ENCODE data around the gene POLR3GL. TPM values are rescaled to one million over a fixed set of nuclear protein-coding genes. Genes with fewer than 3 reads are reported as not detected.

The POLR3GL gene
- total and polyA plus RNA-seq, 10 of the 15 experiments (the other 5 are each of a cell fraction or from before 2014, with no cell fraction given), result 12.8 to 47.0 (median 26.6) TPM

DNA sequence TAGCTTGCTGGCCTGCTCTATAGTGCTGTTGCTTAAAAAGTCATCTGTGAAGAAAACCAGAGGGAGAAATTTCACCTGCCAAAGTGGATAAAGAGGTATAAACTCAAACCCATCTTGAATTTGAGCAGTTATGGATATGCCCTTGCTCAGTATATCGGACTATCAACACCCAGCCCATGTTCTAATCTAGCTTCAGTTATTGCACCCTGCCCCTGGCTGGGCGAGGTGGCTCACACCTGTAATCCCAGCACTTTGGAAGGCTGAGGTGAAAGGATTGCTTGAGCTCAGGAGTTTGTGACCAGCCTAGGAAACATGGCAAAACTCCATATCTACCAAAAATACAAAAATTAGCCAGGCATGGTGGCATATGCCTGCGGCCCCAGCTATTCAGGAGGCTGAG lies 20.0 kb upstream of the POLR3GL start:
- no peak for FAIRE-seq
- ATAC-seq, result no peak
- BruUV-seq (replicated peaks), result no TSS peak

More for the DNA sequence above, 20.0 kb upstream of the POLR3GL start:
- Histone ChIP-seq H4K20me1 (ENCODE audit: control insufficient read depth, insufficient read depth) (no peaks in the 10 kb centered on the region), H3K4me2 (ENCODE audit: control insufficient read depth, insufficient read depth) (no peak overlapping the region), H3K36me3 (ENCODE audit: control insufficient read depth in 2 of 2, insufficient read depth in 2 of 2, low read length in 1 of 2) (peaks cover 0 to 10% of the 10 kb centered on the region in 2 experiments; a peak in 2 of 4 replicates), H2AFZ (ENCODE audit: control insufficient read depth, low read depth, low read length) (no peak overlapping the region), H3K4me1 (ENCODE audit: control insufficient read depth, insufficient read depth, low read length) (no peaks in the 10 kb centered on the region), H3K27ac (ENCODE audit: control insufficient read depth, insufficient read depth) (no peak overlapping the region), H3K4me3 (no peak overlapping the region), H3K9me3 (replicated peaks; ENCODE audit: control insufficient read depth, insufficient read depth, low read length) (no peaks in the 10 kb centered on the region), H3K27me3 (replicated peaks in 1 of 2; ENCODE audit: control insufficient read depth in 2 of 2, insufficient read depth in 2 of 2, low read length in 1 of 2) (no peaks in the 10 kb centered on the region), H3K79me2 (ENCODE audit: control insufficient read depth, insufficient read depth, low read length) (no peaks in the 10 kb centered on the region), H3K9ac (ENCODE audit: control insufficient read depth, insufficient read depth, low read length) (no peak overlapping the region)
- no peak for DNase-seq (ENCODE audit: low read depth, low spot score)
- ChIA-PET RAD21 (ENCODE audit: unreplicated experiment) (no interaction called here), SMC1A (ENCODE audit: uncharacterized antibody, unreplicated experiment) (interaction anchor here (1.5 to 1.6 kb wide), 2 partner anchors 11 to 13 kb away, joined by 3 to 6 read pairs; partner anchors contain the start of gene LIX1L), CTCF (interaction anchor here (0.7 to 1.2 kb wide), 2 partner anchors 17 to 97 kb away, joined by 3 read pairs; partner anchors contain the start of gene RBM8A), POLR2A (interaction anchor here (1.8 kb wide), 1 partner anchor 17 kb away, joined by 5 read pairs; the partner anchor contains the start of gene RBM8A)
- intact Hi-C loops (cut with micrococcal nuclease; ENCODE audit: unreplicated experiment), result no loop called here
- in situ Hi-C loops (cut with MboI), result no loop called here
- TF ChIP-seq EP300 (IDR thresholded peaks at IDR 0.05; ENCODE audit: borderline replicate concordance in 1 of 2, control insufficient read depth in 1 of 2, low read depth in 2 of 2, low read length in 2 of 2) (no peak), YY1 (IDR thresholded peaks at IDR 0.05; ENCODE audit: low read depth, low read length) (no peak), ASH2L (IDR thresholded peaks at IDR 0.05; ENCODE audit: borderline replicate concordance, low read depth) (no peak), LARP7 (IDR thresholded peaks at IDR 0.05) (no peak), TARDBP (IDR thresholded peaks at IDR 0.05; ENCODE audit: borderline replicate concordance) (no peak), SIX5 (IDR thresholded peaks at IDR 0.05; ENCODE audit: low read depth, low read length, severe bottlenecking) (no peak), MYB (IDR thresholded peaks at IDR 0.05; ENCODE audit: borderline replicate concordance, low read depth, low read length) (no peak), TBL1XR1 (IDR thresholded peaks at IDR 0.05; ENCODE audit: low read depth, low read length) (no peak)
- TF ChIP-seq, protein P1, sequence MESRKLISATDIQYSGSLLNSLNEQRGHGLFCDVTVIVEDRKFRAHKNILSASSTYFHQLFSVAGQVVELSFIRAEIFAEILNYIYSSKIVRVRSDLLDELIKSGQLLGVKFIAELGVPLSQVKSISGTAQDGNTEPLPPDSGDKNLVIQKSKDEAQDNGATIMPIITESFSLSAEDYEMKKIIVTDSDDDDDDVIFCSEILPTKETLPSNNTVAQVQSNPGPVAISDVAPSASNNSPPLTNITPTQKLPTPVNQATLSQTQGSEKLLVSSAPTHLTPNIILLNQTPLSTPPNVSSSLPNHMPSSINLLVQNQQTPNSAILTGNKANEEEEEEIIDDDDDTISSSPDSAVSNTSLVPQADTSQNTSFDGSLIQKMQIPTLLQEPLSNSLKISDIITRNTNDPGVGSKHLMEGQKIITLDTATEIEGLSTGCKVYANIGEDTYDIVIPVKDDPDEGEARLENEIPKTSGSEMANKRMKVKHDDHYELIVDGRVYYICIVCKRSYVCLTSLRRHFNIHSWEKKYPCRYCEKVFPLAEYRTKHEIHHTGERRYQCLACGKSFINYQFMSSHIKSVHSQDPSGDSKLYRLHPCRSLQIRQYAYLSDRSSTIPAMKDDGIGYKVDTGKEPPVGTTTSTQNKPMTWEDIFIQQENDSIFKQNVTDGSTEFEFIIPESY (IDR thresholded peaks at IDR 0.05), result no peak
- TF ChIP-seq, protein P2, sequence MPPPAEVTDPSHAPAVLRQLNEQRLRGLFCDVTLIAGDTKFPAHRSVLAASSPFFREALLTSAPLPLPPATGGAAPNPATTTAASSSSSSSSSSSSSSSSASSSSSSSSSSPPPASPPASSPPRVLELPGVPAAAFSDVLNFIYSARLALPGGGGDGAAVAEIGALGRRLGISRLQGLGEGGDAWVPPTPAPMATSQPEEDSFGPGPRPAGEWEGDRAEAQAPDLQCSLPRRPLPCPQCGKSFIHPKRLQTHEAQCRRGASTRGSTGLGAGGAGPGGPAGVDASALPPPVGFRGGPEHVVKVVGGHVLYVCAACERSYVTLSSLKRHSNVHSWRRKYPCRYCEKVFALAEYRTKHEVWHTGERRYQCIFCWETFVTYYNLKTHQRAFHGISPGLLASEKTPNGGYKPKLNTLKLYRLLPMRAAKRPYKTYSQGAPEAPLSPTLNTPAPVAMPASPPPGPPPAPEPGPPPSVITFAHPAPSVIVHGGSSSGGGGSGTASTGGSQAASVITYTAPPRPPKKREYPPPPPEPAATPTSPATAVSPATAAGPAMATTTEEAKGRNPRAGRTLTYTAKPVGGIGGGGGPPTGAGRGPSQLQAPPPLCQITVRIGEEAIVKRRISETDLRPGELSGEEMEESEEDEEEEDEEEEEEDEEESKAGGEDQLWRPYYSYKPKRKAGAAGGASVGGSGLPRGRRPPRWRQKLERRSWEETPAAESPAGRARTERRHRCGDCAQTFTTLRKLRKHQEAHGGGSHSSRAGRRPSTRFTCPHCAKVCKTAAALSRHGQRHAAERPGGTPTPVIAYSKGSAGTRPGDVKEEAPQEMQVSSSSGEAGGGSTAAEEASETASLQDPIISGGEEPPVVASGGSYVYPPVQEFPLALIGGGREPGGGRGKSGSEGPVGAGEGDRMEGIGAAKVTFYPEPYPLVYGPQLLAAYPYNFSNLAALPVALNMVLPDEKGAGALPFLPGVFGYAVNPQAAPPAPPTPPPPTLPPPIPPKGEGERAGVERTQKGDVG (CRISPR knock-in tag; IDR thresholded peaks at IDR 0.05), result no peak
- TF ChIP-seq, protein P3, sequence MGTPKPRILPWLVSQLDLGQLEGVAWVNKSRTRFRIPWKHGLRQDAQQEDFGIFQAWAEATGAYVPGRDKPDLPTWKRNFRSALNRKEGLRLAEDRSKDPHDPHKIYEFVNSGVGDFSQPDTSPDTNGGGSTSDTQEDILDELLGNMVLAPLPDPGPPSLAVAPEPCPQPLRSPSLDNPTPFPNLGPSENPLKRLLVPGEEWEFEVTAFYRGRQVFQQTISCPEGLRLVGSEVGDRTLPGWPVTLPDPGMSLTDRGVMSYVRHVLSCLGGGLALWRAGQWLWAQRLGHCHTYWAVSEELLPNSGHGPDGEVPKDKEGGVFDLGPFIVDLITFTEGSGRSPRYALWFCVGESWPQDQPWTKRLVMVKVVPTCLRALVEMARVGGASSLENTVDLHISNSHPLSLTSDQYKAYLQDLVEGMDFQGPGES (IDR thresholded peaks at IDR 0.05), result no peak
- TF ChIP-seq, protein P4, sequence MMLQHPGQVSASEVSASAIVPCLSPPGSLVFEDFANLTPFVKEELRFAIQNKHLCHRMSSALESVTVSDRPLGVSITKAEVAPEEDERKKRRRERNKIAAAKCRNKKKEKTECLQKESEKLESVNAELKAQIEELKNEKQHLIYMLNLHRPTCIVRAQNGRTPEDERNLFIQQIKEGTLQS (IDR thresholded peaks at IDR 0.05; ENCODE audit: borderline replicate concordance, extremely low read depth, low read depth, low read length), result no peak
- 95% methylated on average over 3 of the region's 3 CpGs for WGBS (ENCODE audit: insufficient coverage, insufficient replicate concordance, low lambda C conversion rate, missing lambda C conversion rate)

Data from GM12878 (cell line).